HFF-Myc (cell line): Measurements from ENCODE around the gene ARHGEF37.

Source experiments
- DNase-seq: peaks from one replicate; pipeline ENCODE4 v3.0.0-alpha.2; 2011; ENCODE audit warnings: low read depth; ENCODE audit errors: extremely low read depth
- H3K4me3 ChIP-seq: replicated peaks from 2 replicates; pipeline ENCODE4 v1.5.1; 2011; ENCODE audit warnings: low read depth, mild to moderate bottlenecking, control low read depth, low read length
- CTCF ChIP-seq: IDR thresholded peaks from 2 replicates; pipeline ENCODE4 v1.5.1; 2012; ENCODE audit warnings: mild to moderate bottlenecking, low read depth, low read length, control low read depth; ENCODE audit errors: missing control alignments

The ARHGEF37 gene

GRCh38 chr5:149544028-149544420 is 37.3 kb upstream of the ARHGEF37 start:
- H3K4me3 ChIP-seq, result no peak overlapping the region
- TF ChIP-seq CTCF, result no peak
- no peak for DNase-seq

- TF ChIP-seq CTCF, result no peak
- DNase-seq, result no peak
- no peak overlapping the region for H3K4me3 ChIP-seq
These were observed 36.0 kb upstream of the ARHGEF37 start for GRCh38 chr5:149545327-149545726.

- DNase-seq, result no peak
- TF ChIP-seq CTCF, result no peak
- no peak overlapping the region; the same call in 1 of the 2 replicates for H3K4me3 ChIP-seq
These were observed 34.3 kb upstream of the ARHGEF37 start for GRCh38 chr5:149546974-149547373.

GRCh38 chr5:149549461-149550267 is 31.6 kb upstream of the ARHGEF37 start:
- H3K4me3 ChIP-seq, result peak overlapping the region; percentile 99
- DNase-seq, result no peak
- TF ChIP-seq CTCF, result no peak

- peak overlapping the region; percentile 99 for H3K4me3 ChIP-seq
- no peak for TF ChIP-seq CTCF
- DNase-seq, result no peak
These were observed 31.1 kb upstream of the ARHGEF37 start for GRCh38 chr5:149550268-149550583.

- TF ChIP-seq CTCF, result no peak
- DNase-seq, result no peak
- peak overlapping the region; percentile 99 for H3K4me3 ChIP-seq
These were observed 30.6 kb upstream of the ARHGEF37 start for GRCh38 chr5:149550594-149551226.
